WTC11 (cell line): ENCODE data around the gene SLF1.

Experiments
- CBFB ChIP-seq: sonication (generic); formaldehyde crosslinking; IDR thresholded peaks from 2 replicates; pipeline ENCODE4 v1.8.1; 2022; ENCODE audit warnings: mild to moderate bottlenecking, low read depth, missing genetic modification reagents
- ESRRA ChIP-seq: sonication (generic); formaldehyde crosslinking; IDR thresholded peaks from 2 replicates; pipeline ENCODE4 v1.8.1; 2022; ENCODE audit warnings: mild to moderate bottlenecking, missing genetic modification reagents, borderline replicate concordance
- FOXJ3 ChIP-seq: sonication (generic); formaldehyde crosslinking; IDR thresholded peaks from 2 replicates; pipeline ENCODE4 v1.9.0; 2021; ENCODE audit warnings: missing genetic modification reagents, mild to moderate bottlenecking, borderline replicate concordance
- FOXP4 ChIP-seq: sonication (generic); formaldehyde crosslinking; IDR thresholded peaks from 2 replicates; pipeline ENCODE4 v1.8.0; 2022; ENCODE audit warnings: mild to moderate bottlenecking, missing genetic modification reagents
- PREB ChIP-seq: sonication (generic); formaldehyde crosslinking; IDR thresholded peaks from 2 replicates; pipeline ENCODE4 v1.8.1; 2022; ENCODE audit warnings: mild to moderate bottlenecking, missing genetic modification reagents, moderate library complexity, borderline replicate concordance
- TEAD4 ChIP-seq: sonication (generic); formaldehyde crosslinking; IDR thresholded peaks from 2 replicates; pipeline ENCODE4 v1.8.0; 2022; ENCODE audit warnings: mild to moderate bottlenecking, missing genetic modification reagents
- TF ChIP-seq, protein P1 (sequence below): fragments of 200-600 bp; IDR thresholded peaks from 2 replicates; pipeline ENCODE4 v1.8.0; 2022; ENCODE audit warnings: antibody characterized with exemption

DNA sequence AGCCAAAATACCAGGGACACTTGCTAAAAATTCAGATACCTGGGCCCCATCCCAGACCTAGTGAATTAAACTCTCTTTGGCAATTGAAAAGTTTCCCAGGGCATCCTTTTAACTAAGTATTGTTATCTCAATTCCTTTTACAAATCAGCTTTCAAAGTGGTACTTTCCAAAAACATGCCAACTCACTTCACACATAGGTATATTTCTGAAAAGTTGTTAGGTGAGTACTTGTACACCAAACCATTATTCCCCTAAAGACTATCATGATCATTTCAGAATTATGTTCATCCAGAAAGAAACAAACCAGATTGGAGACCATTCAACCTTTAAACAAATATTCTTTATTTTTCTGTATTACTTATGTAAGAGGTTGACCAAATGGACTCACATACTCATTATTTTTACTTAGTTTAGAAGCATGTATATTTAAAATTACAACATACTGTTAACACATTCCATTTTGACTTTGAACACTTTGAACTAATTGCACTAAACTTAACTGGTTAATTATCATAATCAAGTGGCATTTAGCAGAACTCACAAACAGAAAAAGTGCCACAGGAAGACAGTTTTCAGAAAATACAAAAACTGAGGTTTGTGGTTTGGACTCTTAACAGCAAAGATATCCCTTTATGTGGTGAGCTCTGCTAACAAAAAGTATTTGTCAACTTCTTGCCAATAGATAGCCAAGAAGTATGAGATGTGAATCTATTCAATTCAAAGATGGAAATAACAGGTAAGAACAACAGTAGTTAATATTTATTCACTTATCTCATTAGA lies 40.8 kb upstream of the SLF1 start:
- TF ChIP-seq TEAD4 (CRISPR knock-in tag): no peak
- TF ChIP-seq, protein P1, sequence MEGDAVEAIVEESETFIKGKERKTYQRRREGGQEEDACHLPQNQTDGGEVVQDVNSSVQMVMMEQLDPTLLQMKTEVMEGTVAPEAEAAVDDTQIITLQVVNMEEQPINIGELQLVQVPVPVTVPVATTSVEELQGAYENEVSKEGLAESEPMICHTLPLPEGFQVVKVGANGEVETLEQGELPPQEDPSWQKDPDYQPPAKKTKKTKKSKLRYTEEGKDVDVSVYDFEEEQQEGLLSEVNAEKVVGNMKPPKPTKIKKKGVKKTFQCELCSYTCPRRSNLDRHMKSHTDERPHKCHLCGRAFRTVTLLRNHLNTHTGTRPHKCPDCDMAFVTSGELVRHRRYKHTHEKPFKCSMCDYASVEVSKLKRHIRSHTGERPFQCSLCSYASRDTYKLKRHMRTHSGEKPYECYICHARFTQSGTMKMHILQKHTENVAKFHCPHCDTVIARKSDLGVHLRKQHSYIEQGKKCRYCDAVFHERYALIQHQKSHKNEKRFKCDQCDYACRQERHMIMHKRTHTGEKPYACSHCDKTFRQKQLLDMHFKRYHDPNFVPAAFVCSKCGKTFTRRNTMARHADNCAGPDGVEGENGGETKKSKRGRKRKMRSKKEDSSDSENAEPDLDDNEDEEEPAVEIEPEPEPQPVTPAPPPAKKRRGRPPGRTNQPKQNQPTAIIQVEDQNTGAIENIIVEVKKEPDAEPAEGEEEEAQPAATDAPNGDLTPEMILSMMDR: no peak
- TF ChIP-seq ESRRA (CRISPR knock-in tag): no peak
- no peak for TF ChIP-seq FOXJ3 (CRISPR knock-in tag)
- TF ChIP-seq CBFB (CRISPR knock-in tag): no peak
- TF ChIP-seq FOXP4 (CRISPR knock-in tag): no peak
- no peak for TF ChIP-seq PREB (CRISPR knock-in tag)
